AG04449 (cell line): ENCODE data around the gene MGME1.
"Not testable (repeated sequence)": the region's sequence is repeated elsewhere in the genome, so short reads cannot be mapped to it uniquely, and the experiment has no call there.

Experiments
- CTCF ChIA-PET: fragments of 350-600 bp; formaldehyde crosslinking; extraction: SDS; loops from one replicate; lab custom pipeline; 2021; ENCODE audit warnings: antibody characterized with exemption; lab: Yijun Ruan, JAX
- POLR2A ChIA-PET: fragments of 400-600, 350-600 bp; formaldehyde crosslinking; extraction: SDS; loops from one replicate; lab custom pipeline; 2020; ENCODE audit warnings: antibody characterized with exemption, inconsistent platforms; lab: Yijun Ruan, JAX
- DNase-seq: peaks from one replicate; pipeline ENCODE4 v3.0.0-alpha.2; 2010; ENCODE audit warnings: low read depth, low spot score
- H3K4me3 ChIP-seq: 2 replicates; pipeline ENCODE4 v1.5.1; 2011; ENCODE audit warnings: low read depth, mild to moderate bottlenecking, control low read depth, low read length
- CTCF ChIP-seq: IDR thresholded peaks from one replicate; pipeline ENCODE4 v1.5.1; 2011; ENCODE audit warnings: mild to moderate bottlenecking, moderate library complexity, low read length, control low read depth, inconsistent platforms; ENCODE audit not compliant: insufficient read depth; ENCODE audit errors: missing control alignments

MGME1 gene

GRCh38 chr20:18024606-18025127, 55.8 kb downstream of the MGME1 start:
- TF ChIP-seq CTCF, result no peak
- ChIA-PET CTCF (no interaction called here), POLR2A (no interaction called here)
- H3K4me3 ChIP-seq, result no peak overlapping the region
- no peak for DNase-seq

GRCh38 chr20:18027011-18027410, 58.2 kb downstream of the MGME1 start:
- DNase-seq, H3K4me3 ChIP-seq, CTCF ChIA-PET, POLR2A ChIA-PET: not testable (repeated sequence)

GRCh38 chr20:18030020-18030419, 61.2 kb downstream of the MGME1 start:
- CTCF ChIA-PET, result no interaction called here
- DNase-seq, result no peak
- no peak for TF ChIP-seq CTCF
- H3K4me3 ChIP-seq, result no peak overlapping the region
- POLR2A ChIA-PET, result interaction anchor here (0.5 kb wide), 1 partner anchor 44 kb away, joined by 3 read pairs; no protein-coding TSS in a partner anchor

- DNase-seq, result no peak
- no peak for TF ChIP-seq CTCF
- CTCF ChIA-PET, result interaction anchor here (1.1 kb wide), 1 partner anchor 245 kb away, joined by 3 read pairs; no protein-coding TSS in a partner anchor
- POLR2A ChIA-PET, result no interaction called here
- no peak overlapping the region for H3K4me3 ChIP-seq
Measured at GRCh38 chr20:18031050-18031449, 62.2 kb downstream of the MGME1 start.

GRCh38 chr20:18031888-18032509, 63.2 kb downstream of the MGME1 start:
- TF ChIP-seq CTCF, result no peak
- H3K4me3 ChIP-seq, result no peak overlapping the region
- ChIA-PET POLR2A (no interaction called here), CTCF (interaction anchor here (1.1 kb wide), 1 partner anchor 244 kb away, joined by 3 read pairs; no protein-coding TSS in a partner anchor)
- DNase-seq, result no peak

- no peak for TF ChIP-seq CTCF
- ChIA-PET POLR2A (no interaction called here), CTCF (no interaction called here)
- no peak overlapping the region for H3K4me3 ChIP-seq
- DNase-seq, result no peak
Measured at GRCh38 chr20:18032977-18033892, 64.4 kb downstream of the MGME1 start.
